GDM1 (cell line): ENCODE measurements around the gene IRF1.
A peak's percentile ranks its signal among the peaks of the same experiment; 100 is the strongest.

Experiments
- DNase-seq: peaks from one replicate; lab custom pipeline; 2025; lab: John Stamatoyannopoulos, UW

The IRF1 gene

DNA sequence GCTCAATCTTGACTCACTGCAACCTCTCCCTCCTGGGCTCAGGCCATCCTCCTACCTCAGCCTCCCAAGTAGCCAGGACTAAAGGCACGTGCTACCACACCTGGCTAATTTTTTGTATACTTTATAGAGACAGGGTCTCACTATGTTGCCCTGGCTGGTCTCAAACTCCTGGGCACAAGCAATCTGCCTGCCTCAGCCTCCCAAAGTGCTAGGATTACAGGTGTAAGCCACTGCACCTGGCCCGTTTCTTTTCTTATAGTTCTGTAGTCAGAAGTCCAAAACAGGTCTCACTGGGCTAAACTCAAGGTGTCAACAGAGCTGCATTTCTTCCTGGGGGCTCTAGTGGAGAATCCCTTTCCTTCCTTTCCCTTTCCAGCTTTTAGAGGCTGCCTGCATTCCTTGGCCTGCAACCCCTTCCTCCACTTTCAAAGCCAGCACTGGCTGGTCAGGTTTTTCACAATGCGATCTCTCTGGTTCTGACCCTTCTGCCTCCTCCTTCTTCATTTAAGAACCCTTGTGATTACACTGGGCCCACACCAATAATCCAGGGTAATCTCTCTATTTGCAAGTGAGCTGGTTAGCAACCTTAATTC lies 16.3 kb downstream of the IRF1 start:
- DNase-seq: no peak

DNA sequence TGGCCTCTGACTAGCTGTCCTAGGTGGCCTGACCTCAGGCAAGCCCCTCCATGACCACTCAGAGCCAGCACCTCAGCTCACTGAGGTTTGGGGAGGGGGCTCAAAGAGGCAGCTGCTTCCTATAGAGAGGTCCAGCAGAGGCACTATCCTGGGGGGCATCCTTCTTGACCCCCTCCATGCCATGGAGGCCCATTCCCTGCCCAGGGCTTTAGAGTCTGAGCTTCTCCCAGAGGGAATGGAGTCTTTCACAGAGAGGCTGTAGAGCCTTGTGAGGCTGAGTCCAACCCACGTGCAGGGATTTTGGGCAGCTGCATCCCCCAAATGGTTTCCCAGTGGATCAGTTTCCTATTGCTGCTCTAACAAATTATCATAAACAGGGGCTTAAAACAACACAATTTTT lies 16.9 kb downstream of the IRF1 start:
- no peak for DNase-seq

DNA sequence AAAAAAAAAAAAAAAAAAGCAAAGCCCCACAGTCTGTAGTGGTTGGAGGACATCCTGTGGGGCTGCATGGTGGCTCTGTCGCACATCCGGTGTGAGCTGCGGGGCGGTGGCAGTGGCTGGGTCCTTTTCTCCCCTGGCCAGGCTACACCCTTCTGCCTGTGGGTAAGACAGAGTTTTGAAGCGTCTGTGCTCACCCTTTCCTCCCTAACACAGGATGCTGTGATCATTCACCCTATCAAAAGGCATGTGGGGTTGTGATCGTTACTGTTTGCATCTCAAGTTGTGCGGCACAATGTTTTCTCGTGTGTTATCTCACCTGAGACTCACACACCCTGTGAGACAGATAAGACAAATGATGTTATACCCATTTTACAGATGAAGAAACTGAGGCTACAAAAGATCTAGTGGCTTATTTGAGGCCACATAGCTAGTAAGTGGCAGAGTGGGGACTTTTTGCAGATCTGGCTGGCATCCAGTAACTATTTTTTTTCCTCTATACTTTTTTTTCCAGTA lies 17.5 kb downstream of the IRF1 start:
- no peak for DNase-seq

DNA sequence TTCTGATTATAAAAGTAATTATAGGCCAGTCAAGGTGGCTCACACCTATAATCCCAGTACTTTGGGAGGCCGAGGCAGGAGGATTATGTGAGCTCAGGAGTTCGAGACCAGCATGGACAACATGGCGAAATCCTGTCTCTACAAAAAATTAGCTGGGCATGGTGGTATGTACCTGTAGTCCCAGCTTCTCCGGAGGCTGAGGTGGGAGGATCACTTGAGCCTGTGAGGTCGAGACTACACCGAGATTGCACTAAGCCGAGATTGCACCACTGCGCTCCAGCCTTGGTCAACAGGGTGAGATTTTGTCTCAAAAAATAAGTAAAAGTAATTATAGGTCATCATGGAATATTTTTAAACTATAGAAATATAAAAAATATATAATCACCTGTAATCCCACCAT lies 18.1 kb downstream of the IRF1 start:
- DNase-seq: no peak

DNA sequence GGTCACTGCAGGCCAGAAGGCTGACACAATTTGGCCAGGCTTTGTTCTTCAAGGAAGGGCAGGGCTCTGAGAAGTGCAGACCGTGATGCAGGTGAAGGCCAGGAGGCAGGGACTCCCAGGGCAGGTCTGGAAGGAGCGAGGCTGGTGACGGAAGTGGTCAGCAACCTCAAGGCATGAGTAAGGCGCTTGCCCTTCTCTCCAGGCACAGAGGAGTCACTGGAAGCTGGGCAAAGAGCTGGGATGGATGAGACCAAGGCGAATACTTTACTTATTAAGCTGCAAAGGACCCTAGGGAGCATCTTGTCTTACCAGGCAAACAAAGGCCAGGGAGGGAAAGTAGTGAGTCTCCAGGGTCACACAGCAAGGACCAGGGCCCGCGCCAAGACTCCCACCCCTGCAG lies 18.6 kb downstream of the IRF1 start:
- DNase-seq: no peak

DNA sequence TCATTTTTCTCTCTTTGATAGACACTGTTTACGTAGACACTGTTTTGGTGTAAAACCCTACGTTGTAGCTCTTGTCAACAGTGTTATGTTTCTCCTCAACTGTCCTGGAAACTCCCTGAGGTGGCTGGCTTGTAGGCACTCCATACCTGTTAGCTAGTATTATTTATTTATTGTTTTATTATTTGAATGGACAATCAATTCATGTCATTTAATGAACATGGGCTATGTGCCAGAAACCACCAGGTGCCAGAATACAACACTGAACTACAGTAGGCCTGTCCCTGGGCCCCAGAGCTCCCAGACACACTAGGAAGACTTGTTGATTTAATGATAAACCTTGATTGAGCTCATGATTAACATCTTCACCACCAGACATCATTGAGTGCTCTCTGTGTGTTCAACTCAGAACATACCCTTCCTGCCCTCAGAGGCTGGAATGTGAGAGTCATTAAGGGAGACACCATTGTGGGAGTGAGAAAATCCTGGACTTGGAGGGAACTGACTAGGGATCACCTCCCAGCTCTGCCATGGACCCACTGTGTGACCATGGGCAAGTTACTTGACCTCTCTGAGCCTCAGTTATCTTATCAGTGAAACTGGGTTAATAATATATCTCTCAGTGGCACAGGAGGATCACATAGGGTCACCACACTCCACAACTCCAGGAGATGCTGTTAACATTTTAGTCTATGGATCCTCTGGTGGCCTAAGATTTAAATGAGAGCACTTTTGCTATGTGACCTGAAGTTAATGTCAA lies 19.2 kb downstream of the IRF1 start:
- DNase-seq: no peak

DNA sequence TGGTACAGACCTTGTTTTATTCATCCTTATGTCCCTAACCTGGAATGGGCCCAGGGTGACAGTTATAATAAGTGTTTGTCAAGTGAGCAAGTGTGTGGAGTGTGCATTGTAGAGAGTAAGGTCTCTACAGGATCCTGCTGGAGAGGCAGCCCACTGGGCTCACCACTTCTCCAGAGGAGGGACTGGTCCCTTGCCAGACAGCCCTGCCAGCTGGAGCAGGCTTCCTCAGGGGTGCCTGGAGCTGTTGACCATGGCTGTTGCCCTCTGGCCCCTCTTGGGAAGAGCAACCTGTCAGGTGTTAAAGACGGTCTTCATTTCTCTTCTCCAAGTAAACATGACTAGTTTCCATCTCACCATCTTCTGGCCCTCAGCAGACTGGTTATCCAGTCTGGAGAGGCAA lies 20.0 kb downstream of the IRF1 start:
- no peak for DNase-seq

DNA sequence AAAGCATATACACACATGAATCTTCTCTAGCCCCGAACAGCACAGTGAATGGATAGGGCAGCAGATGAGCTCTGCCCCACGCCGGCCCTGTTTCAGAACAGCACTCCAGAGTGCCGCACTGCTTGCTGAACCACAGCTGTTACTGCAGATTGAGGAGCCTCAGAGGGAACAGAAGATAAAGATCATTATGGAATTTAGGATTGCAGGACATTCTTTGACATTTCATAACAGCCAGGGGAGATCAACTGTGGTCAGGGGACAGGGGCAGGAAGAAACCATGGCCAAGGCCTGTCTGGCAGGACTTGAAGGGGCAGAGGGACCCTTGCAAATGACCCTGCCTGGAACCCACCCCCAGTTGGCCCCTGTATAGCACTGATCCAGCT lies 20.6 kb downstream of the IRF1 start:
- DNase-seq: no peak

DNA sequence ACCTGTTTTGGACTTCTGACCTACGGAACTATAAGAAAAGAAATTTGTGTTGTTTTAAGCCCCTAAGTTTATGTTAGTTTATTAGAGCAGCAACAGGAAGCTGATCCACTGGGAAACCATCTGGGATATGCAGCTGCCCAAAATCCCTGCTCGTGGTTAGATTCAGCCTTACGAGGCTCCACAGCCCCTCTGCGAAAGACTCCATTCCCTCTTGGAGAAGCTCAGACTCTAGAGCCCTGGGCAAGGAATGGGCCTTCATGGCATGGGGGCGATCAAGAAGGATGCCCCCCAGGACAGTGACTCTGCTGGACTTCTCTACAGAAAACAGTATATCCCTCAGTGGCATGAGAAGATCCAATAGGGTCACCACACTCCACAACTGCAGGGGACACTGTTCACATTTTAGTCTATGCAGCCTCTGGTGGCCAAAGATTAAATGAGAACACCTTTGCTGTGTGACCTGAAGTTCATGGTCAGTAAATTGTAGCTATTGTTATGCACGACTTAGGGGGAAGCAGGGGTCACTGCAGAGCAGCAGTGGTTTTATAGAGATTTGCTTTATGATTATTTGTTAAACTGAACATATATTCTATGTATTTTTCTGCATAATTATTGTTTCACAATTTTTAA lies 21.1 kb downstream of the IRF1 start:
- no peak for DNase-seq

DNA sequence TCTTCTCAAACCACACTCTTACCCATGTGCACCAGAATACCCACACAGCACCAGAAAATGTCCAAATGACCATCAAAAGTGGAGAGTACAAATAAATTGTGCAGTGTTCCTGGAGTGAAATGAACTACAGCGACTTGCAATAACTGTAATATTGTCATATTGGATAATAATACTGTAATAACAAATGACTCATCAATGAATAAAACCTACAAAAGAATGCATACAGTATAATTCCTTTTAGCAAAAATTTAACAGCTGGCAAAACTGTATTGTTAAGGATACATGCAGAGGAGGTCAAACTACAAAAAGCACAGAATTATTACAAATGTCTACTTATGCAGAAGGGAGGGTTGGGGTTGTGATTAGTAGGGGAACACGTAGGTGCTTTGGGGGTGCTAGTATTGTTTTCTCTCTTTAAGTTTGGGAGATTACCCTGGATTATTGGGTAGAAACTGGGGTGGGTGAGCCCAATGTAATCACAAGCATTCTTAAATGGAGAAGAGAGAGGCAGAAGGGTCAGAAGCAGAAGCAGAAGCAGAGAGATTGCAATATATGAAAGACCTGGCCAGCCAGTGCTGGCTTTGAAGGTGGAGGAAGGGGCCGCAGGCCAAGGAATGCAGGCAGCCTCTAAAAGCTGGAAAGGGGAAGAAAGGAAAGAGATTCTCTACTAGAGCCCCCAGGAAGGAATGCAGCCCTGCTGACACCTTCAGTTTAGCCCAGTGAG lies 21.8 kb downstream of the IRF1 start:
- DNase-seq: no peak

DNA sequence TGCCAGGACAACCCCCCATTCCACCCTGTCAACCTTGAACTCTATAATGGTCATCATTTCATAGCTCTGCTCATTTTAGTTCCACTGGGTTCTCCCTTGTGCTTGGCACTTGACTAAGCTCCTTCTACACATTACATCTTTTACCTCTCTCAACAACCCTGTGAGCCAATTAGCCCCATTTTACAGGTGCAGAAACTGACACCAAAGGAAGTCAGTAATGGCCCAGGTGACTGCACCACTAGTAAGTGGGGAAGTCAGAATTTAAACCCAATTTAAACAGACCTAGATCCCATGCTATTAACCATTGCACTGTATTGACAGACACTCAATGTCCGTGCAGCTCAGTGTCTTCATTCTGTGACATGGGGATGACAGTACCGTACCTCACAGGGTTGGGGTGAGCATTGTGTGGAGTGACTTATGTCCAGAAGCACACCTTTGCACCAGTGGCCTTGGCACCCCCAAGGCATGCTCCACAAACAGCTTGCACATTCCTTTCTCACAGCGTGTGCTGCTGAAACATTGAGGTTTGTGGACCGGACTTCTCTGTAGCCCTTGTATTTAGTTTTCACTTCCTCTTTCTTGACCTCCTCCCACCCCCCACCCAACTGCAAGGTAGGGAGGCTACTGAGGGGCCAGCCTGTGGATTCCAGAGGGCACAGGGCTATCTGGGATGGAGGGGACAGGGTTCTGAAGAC lies 23.1 kb downstream of the IRF1 start:
- DNase-seq: peak; percentile 21

DNA sequence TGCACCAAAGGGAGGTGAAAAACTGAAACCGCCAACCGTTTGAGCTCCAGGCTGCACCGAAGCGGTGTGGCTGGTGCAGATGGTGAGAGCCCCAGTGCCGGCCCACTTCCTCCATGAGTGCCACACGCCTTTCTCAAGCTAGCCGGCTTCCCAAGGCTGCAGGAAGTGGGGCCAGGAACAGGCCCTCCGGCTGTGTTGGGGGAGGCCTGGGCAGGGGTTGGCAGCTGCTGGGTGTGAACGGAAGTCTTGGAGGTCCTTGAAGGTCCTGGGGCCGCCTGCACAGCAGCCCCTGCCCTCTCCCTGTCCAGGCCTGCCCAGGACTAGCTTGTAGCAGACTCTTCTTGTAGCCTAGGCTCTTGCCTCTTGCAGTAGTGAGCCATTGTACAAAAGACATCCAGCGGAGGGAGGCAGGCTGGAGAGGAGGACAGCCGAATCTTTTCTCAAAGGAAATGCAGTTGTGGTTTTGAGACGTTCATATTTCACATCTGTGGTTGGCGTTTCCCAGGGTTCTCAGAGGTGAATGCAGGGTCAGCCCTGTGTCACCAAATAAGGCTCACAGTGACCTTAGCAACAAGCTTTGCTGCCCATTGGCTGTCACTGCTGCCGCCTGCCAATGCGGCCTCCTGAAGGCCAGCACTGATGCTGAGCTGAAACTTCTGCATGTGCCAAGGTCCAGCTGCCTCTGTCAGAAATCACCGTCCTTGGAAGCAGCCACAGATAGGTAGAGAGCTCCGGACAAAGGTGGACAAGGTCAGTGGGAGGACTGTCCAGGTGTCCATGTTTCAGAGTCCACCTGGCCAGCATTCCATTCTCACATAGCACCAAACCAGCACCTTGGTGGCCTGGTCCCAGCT lies 23.9 kb downstream of the IRF1 start:
- DNase-seq: peak; percentile 96

DNA sequence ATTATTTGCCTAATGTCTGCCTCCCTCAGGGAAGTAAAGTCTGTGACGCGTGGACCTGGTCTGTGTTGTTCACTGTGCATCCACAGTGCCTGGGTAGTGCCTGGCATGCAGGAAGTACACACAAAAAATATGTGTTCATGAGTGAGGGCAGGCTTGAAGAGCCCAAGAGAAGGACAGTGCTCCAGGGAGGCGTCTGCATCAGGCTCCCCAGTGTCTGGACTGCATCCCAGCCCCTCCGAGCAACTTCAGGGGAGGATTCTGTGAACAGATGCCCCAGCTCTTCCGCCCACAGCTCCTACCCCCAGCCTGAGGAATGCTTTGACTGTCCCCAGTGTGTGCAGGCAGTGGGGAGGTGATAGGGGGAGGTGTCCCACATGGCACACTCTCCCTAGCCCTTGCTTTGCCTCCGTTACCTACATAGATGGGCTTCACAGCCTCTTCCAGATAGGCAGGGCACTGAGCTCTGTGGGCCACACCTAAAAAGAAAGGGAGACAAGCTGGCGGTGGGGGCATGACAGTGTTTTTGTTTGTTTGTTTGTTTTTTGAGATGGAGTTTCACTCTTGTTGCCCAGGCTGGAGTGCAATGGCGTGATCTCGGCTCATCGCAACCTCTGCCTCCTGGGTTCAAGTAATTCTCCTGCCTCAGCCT lies 25.4 kb downstream of the IRF1 start:
- DNase-seq: no peak

DNA sequence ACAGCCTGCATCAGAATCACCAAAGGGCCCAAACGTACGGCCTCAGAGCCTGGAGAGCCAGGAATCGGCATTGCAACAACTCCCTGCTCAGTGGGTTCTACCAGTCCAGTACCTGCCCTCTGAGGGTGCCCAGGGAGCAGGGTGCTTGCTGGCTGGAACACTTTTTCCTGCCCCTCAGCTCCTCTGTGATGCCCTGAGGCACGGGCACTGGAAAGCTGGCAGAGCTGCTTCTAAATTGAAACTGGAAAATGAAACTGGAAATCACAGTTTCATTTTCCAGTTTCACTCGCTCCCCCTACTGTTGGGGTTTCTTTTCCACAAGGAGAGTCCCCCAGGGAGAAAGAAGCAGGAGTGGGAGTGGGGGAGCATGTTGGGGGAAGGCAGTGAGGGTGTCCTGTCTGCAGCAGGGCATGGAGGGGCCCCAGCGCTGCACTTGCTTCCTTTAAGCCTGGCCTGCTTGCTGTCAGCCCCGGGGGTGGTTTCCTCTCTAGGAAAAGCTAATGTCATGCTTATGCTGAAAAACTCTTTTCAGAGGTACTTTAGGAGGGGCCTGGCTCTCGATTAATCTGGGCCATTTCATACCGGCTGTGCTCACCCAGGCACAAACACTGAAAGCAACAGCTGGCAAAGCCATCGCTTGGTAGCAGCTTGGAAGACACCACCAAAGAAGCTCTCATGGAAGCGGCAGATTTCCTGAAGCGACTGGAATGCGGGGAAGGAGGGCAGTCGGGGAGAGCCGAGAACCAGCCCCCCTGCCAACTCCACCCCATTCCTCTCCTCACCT lies 26.2 kb downstream of the IRF1 start:
- DNase-seq: peak; percentile 60

DNA sequence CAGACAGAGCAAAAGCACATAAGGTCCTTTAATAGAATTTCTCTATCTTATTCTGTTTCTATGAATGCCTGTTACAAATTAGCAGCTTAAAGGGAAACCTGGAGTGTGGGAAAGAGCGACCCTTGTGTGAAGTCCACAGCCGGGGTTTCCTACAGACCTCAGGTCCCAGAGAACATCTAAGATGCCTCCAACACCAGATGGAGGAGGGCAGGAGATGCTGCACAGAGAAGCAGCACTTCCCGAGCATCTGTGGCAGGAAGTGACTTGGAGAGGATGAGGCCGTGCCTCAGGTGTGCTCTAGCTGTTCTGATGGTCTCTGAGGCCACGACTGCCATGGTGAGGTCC lies 26.8 kb downstream of the IRF1 start:
- no peak for DNase-seq

DNA sequence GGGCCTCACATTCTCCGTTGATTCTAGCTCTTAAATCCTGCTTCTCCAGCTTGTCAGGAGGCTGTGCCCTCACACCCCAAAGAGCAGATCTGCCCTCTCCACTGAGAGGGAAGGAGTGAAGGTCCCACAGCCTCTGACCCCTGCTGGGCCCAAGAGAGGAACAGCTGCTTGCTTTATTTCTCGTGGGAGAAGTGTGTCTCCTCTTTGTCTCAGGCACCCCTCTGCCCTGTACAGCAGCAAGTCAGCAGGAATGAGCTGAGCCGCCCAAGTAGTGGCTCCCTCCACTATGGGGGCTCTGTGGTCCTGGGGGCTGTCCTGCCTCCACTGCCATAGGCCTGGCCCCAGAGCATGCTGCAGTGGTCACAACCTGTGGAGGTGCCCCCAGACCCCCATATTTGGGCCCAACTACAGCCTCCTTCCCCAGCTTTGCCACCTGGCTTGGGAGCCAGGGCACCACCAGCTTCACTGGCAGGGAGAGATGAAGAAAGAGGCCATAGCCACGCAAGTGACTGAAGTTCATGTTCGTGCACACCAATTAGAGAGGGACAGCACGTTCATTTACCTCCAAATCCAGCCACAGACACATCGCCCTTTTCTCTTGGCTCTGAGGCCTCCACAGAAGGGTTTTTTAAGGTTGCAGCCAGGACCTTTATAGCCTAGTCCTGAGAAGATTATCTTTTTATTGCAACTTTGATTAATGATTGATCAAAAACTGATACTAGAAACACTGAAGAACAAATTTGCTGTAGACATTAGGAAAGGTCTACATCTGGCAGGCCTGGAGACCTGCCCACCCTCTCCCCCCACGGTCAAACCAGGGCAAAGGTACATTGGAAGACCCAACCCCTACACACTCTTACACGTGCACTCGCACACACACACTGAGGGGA lies 27.5 kb downstream of the IRF1 start:
- no peak for DNase-seq

DNA sequence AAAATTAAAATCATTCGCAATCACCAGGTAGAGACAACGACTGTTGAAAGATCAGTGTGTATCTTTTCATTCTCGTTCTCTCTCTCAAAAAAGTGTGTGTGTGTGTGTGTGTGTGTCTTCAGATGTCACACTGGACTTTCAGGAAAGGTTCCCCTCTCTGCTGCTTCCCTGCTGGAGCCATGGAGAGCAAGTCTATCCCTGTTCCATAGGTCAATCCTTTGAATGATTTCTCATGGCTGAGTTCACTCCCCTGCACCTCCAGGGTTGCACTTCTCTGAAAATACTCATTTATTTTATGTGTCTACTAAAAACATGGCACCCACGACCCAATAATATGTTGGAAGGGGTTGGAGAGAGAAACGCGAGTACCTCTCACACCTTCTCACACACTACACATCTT lies 28.2 kb downstream of the IRF1 start:
- no peak for DNase-seq

DNA sequence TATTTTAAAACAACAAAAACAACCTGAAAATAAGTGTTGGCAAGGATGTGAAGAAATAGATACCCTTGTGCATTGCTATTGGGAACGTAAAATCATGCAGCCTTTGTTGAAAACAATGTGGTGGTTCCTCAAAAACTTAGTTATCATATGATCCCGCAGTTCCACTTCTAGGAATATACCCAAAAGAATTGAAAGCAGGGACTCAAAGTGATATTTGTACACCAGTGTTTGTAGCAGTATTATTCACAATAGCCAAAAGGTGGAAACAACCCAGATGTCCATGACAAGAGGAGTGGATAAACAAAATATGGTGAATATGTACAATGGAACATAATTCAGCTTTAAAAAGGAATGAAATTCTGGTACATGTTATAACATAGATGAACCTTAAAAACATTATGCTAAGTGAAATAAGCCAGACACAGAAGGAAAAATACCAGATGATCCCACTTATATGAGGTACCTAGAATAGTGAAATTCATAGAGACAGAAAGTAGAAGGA lies 29.0 kb downstream of the IRF1 start:
- DNase-seq: no peak
